Naive thymus-derived CD4-positive, alpha-beta T cell (primary cell): ENCODE measurements around the gene ABI2. TPM values are rescaled to one million over a fixed set of nuclear protein-coding genes. Genes with fewer than 3 reads are reported as not detected.
A peak's percentile ranks its signal among the peaks of the same experiment; 100 is the strongest.

ENCODE experiments used
- ATAC-seq: fragments of 150-1000 bp; cut with Tn5 transposase; 2 replicates; pipeline ENCODE4 v1.10.0; 2021; ENCODE audit warnings: mild to moderate bottlenecking, moderate library complexity
- CTCF ChIA-PET: fragments of 350-600 bp; sonication (Branson Sonifier 250); formaldehyde crosslinking; loops from one replicate; lab custom pipeline; 2021; ENCODE audit warnings: antibody characterized with exemption; lab: Charles Lee
- POLR2A ChIA-PET: fragments of 350-600 bp; sonication (Branson Sonifier 250); formaldehyde crosslinking; loops from one replicate; lab custom pipeline; 2021; ENCODE audit warnings: antibody characterized with exemption, inconsistent platforms; lab: Charles Lee
- DNase-seq, 9 donors: peaks; one replicate each; pipeline versions ENCODE4 v3.0.0 to v3.0.0-alpha.2; 2020 to 2022; ENCODE audit warnings: mixed read lengths in 1 of 9
- H3K27ac ChIP-seq: one replicate; pipeline ENCODE4 v1.7.0; 2013; ENCODE audit warnings: mild to moderate bottlenecking, low read depth, low read length, moderate library complexity
- H3K27me3 ChIP-seq, 2 donors: one replicate each; pipeline ENCODE4 v1.7.0; 2013; ENCODE audit warnings: low read length in 2 of 2, mild to moderate bottlenecking in 2 of 2, moderate library complexity in 2 of 2; ENCODE audit not compliant: control insufficient read depth in 2 of 2, insufficient read depth in 2 of 2
- H3K36me3 ChIP-seq, 3 experiments: 1 replicate in 2 of 3; 2 replicates in 1 of 3; pipeline ENCODE4 v1.7.0; 2013; ENCODE audit warnings: low read length in 3 of 3, mild to moderate bottlenecking in 3 of 3, moderate library complexity in 1 of 3; ENCODE audit not compliant: insufficient read depth in 3 of 3, control insufficient read depth in 2 of 3
- H3K4me1 ChIP-seq, 2 donors: one replicate each; pipeline ENCODE4 v1.7.0; 2013; ENCODE audit warnings: low read length in 2 of 2, mild to moderate bottlenecking in 2 of 2, moderate library complexity in 1 of 2; ENCODE audit not compliant: control insufficient read depth in 2 of 2, insufficient read depth in 2 of 2
- H3K4me3 ChIP-seq: 2 replicates; pipeline ENCODE4 v1.7.0; 2013; ENCODE audit warnings: mild to moderate bottlenecking, low read length
- H3K9me3 ChIP-seq, 3 experiments: 1 replicate in 2 of 3; 2 replicates in 1 of 3; pipeline ENCODE4 v1.7.0; 2013; ENCODE audit warnings: low read length in 3 of 3; ENCODE audit not compliant: control insufficient read depth in 2 of 3
- H3K27ac Mint-ChIP-seq, 9 donors: one replicate each; pipeline ENCODE4 v1.8.0; 2020 to 2022; ENCODE audit warnings: mixed read lengths in 9 of 9, mild to moderate bottlenecking in 8 of 9, moderate library complexity in 5 of 9, inconsistent platforms in 2 of 9
- H3K27me3 Mint-ChIP-seq, 5 donors: one replicate each; pipeline ENCODE4 v1.8.0; 2021 to 2022; ENCODE audit warnings: mixed read lengths in 5 of 5, mild to moderate bottlenecking in 1 of 5
- H3K36me3 Mint-ChIP-seq, 5 donors: one replicate each; pipeline ENCODE4 v1.8.0; 2020 to 2022; ENCODE audit warnings: mixed read lengths in 5 of 5, mild to moderate bottlenecking in 3 of 5, inconsistent platforms in 1 of 5
- H3K4me1 Mint-ChIP-seq, 7 donors: one replicate each; pipeline ENCODE4 v1.8.0; 2020 to 2022; ENCODE audit warnings: mixed read lengths in 7 of 7, mild to moderate bottlenecking in 3 of 7, inconsistent platforms in 1 of 7
- H3K4me3 Mint-ChIP-seq, 10 donors: one replicate each; pipeline ENCODE4 v1.8.0; 2020 to 2022; ENCODE audit warnings: mild to moderate bottlenecking in 10 of 10, mixed read lengths in 10 of 10, moderate library complexity in 6 of 10, inconsistent platforms in 2 of 10
- H3K9me3 Mint-ChIP-seq, 11 donors: one replicate each; pipeline ENCODE4 v1.8.0; 2020 to 2022; ENCODE audit warnings: mixed read lengths in 11 of 11, mild to moderate bottlenecking in 4 of 11, inconsistent platforms in 1 of 11, moderate library complexity in 1 of 11
- intact Hi-C, 2 donors: fragments of 100-400 bp; cut with micrococcal nuclease; formaldehyde crosslinking; loops; one replicate each; pipeline ENCODE4 v1.15.1; 2023
- polyA plus RNA-seq, 2 donors: library from polyadenylated mRNA; unstranded; fragments of 300-500 nt; fragmentation: Illumina TruSeq; gene quantifications; one replicate each; pipeline ENCODE4 v1.2.3, GENCODE V29; 2021
- total RNA-seq, 6 experiments: library from RNA in 5 of 6; stranded (reverse) in 5 of 6; gene quantifications; 1 replicate in 5 of 6; 2 replicates in 1 of 6; pipeline ENCODE4 v1.2.3 and lab custom pipeline; 2021 to 2026

Gene ABI2
- total and polyA plus RNA-seq, 7 experiments from 2014 or later, result 18.7 to 41.5 (median 28.2) TPM

DNA sequence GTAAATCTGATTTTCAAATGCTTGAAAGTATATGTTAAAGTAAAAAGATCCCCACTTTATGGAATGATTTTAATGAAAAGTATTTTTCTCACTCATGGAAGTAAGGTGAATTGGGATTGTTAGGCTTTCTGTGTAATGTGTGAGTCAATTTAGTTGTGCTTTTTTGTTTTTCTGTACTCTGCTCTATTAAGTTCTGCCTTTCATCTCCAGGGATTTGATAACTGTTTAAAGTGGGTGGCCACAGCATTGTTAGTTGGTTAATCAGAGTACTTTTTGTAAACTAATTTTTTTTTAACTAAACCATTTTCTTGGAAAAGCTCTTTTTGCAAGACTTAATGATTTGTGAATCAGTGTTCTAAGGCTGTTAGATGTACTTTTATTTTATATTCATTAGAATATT is 76.8 kb downstream of the ABI2 start:
- H3K27ac Mint-ChIP-seq, result no peak overlapping the region
- Histone ChIP-seq H3K4me1 (no peaks in the 10 kb centered on the region), H3K27ac (no peak overlapping the region), H3K9me3 (no peaks in the 10 kb centered on the region), H3K4me3 (no peak overlapping the region), H3K36me3 (peaks cover 0 to 15% (median 4%) of the 10 kb centered on the region in 3 experiments), H3K27me3 (no peaks in the 10 kb centered on the region)
- POLR2A ChIA-PET, result no interaction called here
- DNase-seq (no peak), ATAC-seq (no peak)
- H3K4me1 Mint-ChIP-seq, result peaks cover 0 to 2% (median 0%) of the 10 kb centered on the region in 7 donors
- H3K9me3 Mint-ChIP-seq, result no peaks in the 10 kb centered on the region
- H3K4me3 Mint-ChIP-seq, result no peak overlapping the region
- H3K36me3 Mint-ChIP-seq, result peaks cover 4 to 53% (median 37%) of the 10 kb centered on the region in 5 donors
- no peaks in the 10 kb centered on the region for H3K27me3 Mint-ChIP-seq
- CTCF ChIA-PET, result no interaction called here
- intact Hi-C loops, result no loop called here

DNA sequence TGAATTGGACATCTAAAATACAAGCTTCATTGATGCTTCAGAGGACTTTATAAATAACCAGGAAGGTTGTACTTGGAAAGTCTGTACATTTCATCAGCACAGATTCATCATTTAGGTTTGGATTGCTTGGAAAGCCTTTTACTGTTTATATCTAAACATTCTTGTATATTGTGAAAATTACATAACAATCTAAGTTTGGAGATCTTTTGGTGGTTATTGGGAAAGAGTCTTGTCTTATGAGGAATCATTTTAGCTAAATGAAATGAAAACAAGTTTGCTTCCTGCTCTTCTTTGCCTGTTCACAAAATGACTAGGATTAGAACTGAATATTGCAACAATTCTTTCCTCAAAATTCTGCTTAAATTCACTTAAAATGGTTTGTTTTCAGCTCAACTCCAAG is 79.3 kb downstream of the ABI2 start:
- Histone ChIP-seq H3K4me1 (no peaks in the 10 kb centered on the region), H3K9me3 (no peaks in the 10 kb centered on the region), H3K36me3 (peaks cover 0 to 20% (median 4%) of the 10 kb centered on the region in 3 experiments), H3K4me3 (no peak overlapping the region), H3K27ac (no peak overlapping the region), H3K27me3 (no peaks in the 10 kb centered on the region)
- peaks cover 0 to 2% (median 0%) of the 10 kb centered on the region in 7 donors for H3K4me1 Mint-ChIP-seq
- ChIA-PET CTCF (no interaction called here), POLR2A (interaction anchor here (0.6 kb wide), 1 partner anchor 325 kb away, joined by 3 read pairs; no protein-coding TSS in a partner anchor)
- intact Hi-C loops, result no loop called here
- peaks cover 4 to 67% (median 44%) of the 10 kb centered on the region in 5 donors for H3K36me3 Mint-ChIP-seq
- ATAC-seq, result no peak
- no peak for DNase-seq
- no peaks in the 10 kb centered on the region for H3K27me3 Mint-ChIP-seq
- no peak overlapping the region for H3K27ac Mint-ChIP-seq
- H3K9me3 Mint-ChIP-seq, result no peaks in the 10 kb centered on the region
- H3K4me3 Mint-ChIP-seq, result no peak overlapping the region

DNA sequence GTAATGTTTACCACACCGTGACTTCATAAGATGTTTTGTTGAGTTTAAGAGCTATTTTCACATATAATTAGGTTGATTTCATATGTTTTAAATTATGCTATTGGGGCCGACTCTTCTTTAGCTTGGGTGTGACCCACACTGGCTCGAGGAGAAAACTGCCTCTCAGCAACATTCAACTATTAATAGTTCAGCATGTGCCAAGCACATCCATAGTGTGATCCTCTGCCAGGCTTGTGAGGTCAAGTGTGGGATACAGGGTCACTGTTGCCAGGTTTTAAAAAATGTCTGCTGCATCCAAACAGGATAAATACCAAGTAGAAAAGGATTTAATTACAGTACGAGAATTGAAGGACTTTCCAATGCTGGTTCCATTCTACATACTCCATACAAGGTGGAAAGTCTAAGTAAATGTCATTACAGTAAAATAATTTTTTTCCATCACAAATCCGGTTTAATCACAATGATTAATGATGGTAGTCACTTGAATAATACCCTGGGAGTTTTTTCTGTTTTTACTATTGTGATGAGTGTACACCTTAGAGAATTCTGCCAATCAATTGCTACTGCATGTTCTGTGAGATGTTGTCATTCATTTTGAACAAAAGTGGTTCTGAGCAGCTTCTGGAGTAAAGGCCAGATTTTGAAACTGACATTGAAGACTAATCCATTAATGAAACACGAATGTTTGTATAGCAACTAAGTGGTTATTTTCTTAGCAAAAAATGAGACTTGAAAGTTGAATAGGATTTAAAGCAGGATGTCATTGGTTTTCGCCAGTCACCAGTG is 84.5 kb downstream of the ABI2 start:
- Mint-ChIP-seq H3K36me3 (peaks cover 6 to 55% (median 46%) of the 10 kb centered on the region in 5 donors), H3K9me3 (peaks cover 0 to 14% (median 2%) of the 10 kb centered on the region in 11 donors), H3K27me3 (no peaks in the 10 kb centered on the region), H3K4me1 (no peaks in the 10 kb centered on the region), H3K4me3 (no peak overlapping the region), H3K27ac (no peak overlapping the region)
- intact Hi-C loops, result no loop called here
- H3K9me3 ChIP-seq, result no peaks in the 10 kb centered on the region
- H3K4me1 ChIP-seq, result no peaks in the 10 kb centered on the region
- no peak overlapping the region for H3K4me3 ChIP-seq
- H3K27me3 ChIP-seq, result no peaks in the 10 kb centered on the region
- peaks cover 4 to 17% (median 5%) of the 10 kb centered on the region in 3 experiments for H3K36me3 ChIP-seq
- POLR2A ChIA-PET, result no interaction called here
- no peak for ATAC-seq
- CTCF ChIA-PET, result no interaction called here
- H3K27ac ChIP-seq, result no peak overlapping the region
- no peak for DNase-seq

DNA sequence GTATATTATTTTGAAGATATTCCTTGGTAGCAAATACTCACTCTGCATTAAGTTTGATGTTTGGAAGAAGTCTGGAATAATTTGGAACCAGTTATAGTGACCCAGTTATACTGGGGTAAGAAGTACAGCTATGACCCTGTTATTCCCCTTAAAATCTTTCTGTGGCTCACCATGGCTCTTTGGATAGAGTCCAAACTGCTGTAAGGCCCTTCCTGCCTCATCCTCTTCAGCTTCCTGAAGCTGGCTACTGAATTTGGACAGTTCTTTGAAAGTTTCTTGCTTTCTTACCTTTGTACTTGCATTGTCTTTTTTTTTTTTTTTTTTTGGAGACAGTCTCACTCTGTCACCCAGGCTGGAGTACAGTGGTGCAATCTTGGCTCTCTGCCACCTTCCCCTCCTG is 85.6 kb downstream of the ABI2 start:
- Mint-ChIP-seq H3K9me3 (peaks cover 0 to 21% (median 7%) of the 10 kb centered on the region in 11 donors), H3K27ac (no peak overlapping the region), H3K4me3 (no peak overlapping the region), H3K27me3 (no peaks in the 10 kb centered on the region), H3K36me3 (peaks cover 17 to 63% (median 54%) of the 10 kb centered on the region in 5 donors), H3K4me1 (no peaks in the 10 kb centered on the region)
- H3K27ac ChIP-seq, result no peak overlapping the region
- ChIA-PET POLR2A (no interaction called here), CTCF (interaction anchor here (0.7 kb wide), 1 partner anchor 327 kb away, joined by 7 read pairs; no protein-coding TSS in a partner anchor)
- peaks cover 5 to 27% (median 10%) of the 10 kb centered on the region in 3 experiments for H3K36me3 ChIP-seq
- H3K27me3 ChIP-seq, result no peaks in the 10 kb centered on the region
- DNase-seq (no peak), ATAC-seq (no peak)
- H3K4me3 ChIP-seq, result no peak overlapping the region
- H3K4me1 ChIP-seq, result no peaks in the 10 kb centered on the region
- intact Hi-C loops, result no loop called here
- H3K9me3 ChIP-seq, result peaks cover 0 to 5% (median 0%) of the 10 kb centered on the region in 3 experiments

DNA sequence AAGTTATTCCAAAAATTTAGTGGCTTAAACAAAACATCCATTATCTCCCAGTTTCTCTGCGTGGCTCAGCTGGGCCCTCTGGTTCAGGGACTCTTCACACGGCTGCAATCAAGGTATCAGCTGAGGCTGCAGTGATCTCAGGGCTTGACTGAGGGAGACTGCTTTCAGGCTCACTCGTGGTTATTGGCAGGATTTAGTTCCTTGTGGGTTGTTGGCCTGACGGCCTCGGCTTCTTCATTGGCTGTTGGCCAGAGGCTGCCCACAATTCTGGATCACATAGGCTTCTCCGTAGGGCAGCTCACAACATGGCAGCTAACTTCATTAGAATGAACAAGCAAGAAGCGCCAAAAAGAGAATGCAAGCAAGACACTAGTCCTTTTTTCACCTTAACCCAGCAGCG is 90.1 kb downstream of the ABI2 start:
- no peak overlapping the region for H3K4me3 ChIP-seq
- no peak overlapping the region for H3K27ac ChIP-seq
- intact Hi-C loops, result no loop called here
- Mint-ChIP-seq H3K4me3 (no peak overlapping the region), H3K4me1 (no peaks in the 10 kb centered on the region), H3K36me3 (peaks cover 26 to 57% (median 55%) of the 10 kb centered on the region in 5 donors), H3K9me3 (peaks cover 0 to 21% (median 7%) of the 10 kb centered on the region in 11 donors), H3K27me3 (no peaks in the 10 kb centered on the region), H3K27ac (no peak overlapping the region)
- CTCF ChIA-PET, result interaction anchor here (0.6 kb wide), 1 partner anchor 194 kb away, joined by 6 read pairs; no protein-coding TSS in a partner anchor
- POLR2A ChIA-PET, result interaction anchor here (0.7 kb wide), 1 partner anchor 10 kb away, joined by 3 read pairs; no protein-coding TSS in a partner anchor
- H3K36me3 ChIP-seq, result peaks cover 5 to 19% (median 7%) of the 10 kb centered on the region in 3 experiments
- no peaks in the 10 kb centered on the region for H3K4me1 ChIP-seq
- peaks cover 0 to 5% (median 0%) of the 10 kb centered on the region in 3 experiments for H3K9me3 ChIP-seq
- ATAC-seq (no peak), DNase-seq (no peak)
- no peaks in the 10 kb centered on the region for H3K27me3 ChIP-seq

DNA sequence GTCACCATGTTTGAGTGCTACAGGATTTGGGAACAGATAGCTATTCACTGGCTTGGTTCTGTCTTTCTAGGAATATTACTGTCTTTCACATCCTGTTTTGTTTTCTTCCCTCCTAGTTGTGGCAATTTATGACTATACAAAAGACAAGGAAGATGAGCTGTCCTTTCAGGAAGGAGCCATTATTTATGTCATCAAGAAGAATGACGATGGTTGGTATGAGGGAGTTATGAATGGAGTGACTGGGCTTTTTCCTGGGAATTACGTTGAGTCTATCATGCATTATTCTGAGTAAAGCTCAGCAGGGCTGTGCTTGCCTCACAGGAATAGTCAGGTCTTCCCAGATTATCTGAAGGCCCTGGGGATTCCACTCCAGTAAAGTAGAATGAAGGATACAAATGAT is 98.9 kb downstream of the ABI2 start:
- peaks cover 0 to 3% (median 0%) of the 10 kb centered on the region in 7 donors for H3K4me1 Mint-ChIP-seq
- no peak for ATAC-seq
- H3K9me3 Mint-ChIP-seq, result no peaks in the 10 kb centered on the region
- H3K36me3 ChIP-seq, result no peaks in the 10 kb centered on the region
- intact Hi-C loops, result no loop called here
- no peaks in the 10 kb centered on the region for H3K9me3 ChIP-seq
- no peak overlapping the region for H3K27ac ChIP-seq
- ChIA-PET CTCF (no interaction called here), POLR2A (interaction anchor here (0.6 kb wide), 1 partner anchor 42 kb away, joined by 5 read pairs; no protein-coding TSS in a partner anchor)
- H3K27me3 ChIP-seq, result no peaks in the 10 kb centered on the region
- H3K27me3 Mint-ChIP-seq, result no peaks in the 10 kb centered on the region
- no peak overlapping the region for H3K4me3 ChIP-seq
- peak overlapping the region in 2 of 9 donors; percentile 8 to 15 for H3K27ac Mint-ChIP-seq
- peaks cover 11 to 43% (median 24%) of the 10 kb centered on the region in 5 donors for H3K36me3 Mint-ChIP-seq
- H3K4me1 ChIP-seq, result no peaks in the 10 kb centered on the region
- DNase-seq, result no peak
- H3K4me3 Mint-ChIP-seq, result no peak overlapping the region
